Body of pancreas (tissue), 4 donors: ENCODE measurements around the gene PCDHB7. TPM values are rescaled to one million over a fixed set of nuclear protein-coding genes. Genes with fewer than 3 reads are reported as not detected.
"Not testable (repeated sequence)": the region's sequence is repeated elsewhere in the genome, so short reads cannot be mapped to it uniquely, and the experiment has no call there.

Source experiments
- ATAC-seq: fragments of 150-250 bp; one replicate; pipeline ENCODE4 v1.9.1; 2016
- DNase-seq, 4 donors: peaks; one replicate each; pipeline ENCODE4 v3.0.0-alpha.2; 2019
- H3K27ac ChIP-seq, 4 donors: fragments of 200-600 bp; sonication (generic); 1 replicate in 3 of 4; 2 replicates in 1 of 4; pipeline versions ENCODE4 v1.5.1 to v1.6.1; 2016 to 2019; ENCODE audit warnings: mild to moderate bottlenecking in 1 of 4, mixed read lengths in 1 of 4, moderate library complexity in 1 of 4
- H3K27me3 ChIP-seq, 2 donors: fragments of 200-600 bp; sonication (generic); one replicate each; pipeline ENCODE4 v1.6.0; 2016; ENCODE audit warnings: mild to moderate bottlenecking in 1 of 2
- H3K36me3 ChIP-seq, 2 donors: fragments of 200-600 bp; sonication (generic); replicated peaks in 1 of 2; 2 replicates each; pipeline ENCODE4 v1.5.1; 2016; ENCODE audit warnings: low read depth in 2 of 2; ENCODE audit not compliant: insufficient read depth in 1 of 2
- H3K4me1 ChIP-seq: fragments of 200-600 bp; sonication (generic); one replicate; pipeline ENCODE4 v1.6.0; 2016
- H3K4me3 ChIP-seq, 2 donors: fragments of 200-600 bp; sonication (generic); 1 replicate in 1 of 2; 2 replicates in 1 of 2; pipeline ENCODE4 v1.5.1; 2016 to 2019
- H3K9me3 ChIP-seq, 3 donors: fragments of 200-600 bp; sonication (generic); 1 replicate in 2 of 3; 2 replicates in 1 of 3; pipeline ENCODE4 v1.5.1; 2016
- CTCF ChIP-seq, 7 experiments: fragments of 450-650 bp in 4 of 7; fragments of 200-600 bp in 3 of 7; sonication (generic) in 3 of 7; IDR thresholded peaks; one replicate each; pipeline ENCODE4 v1.5.1; 2016 to 2019; ENCODE audit warnings: antibody characterized with exemption in 7 of 7
- POLR2A ChIP-seq, 3 donors: fragments of 450-650 bp; IDR thresholded peaks; one replicate each; pipeline ENCODE4 v1.6.1; 2016; ENCODE audit warnings: antibody characterized with exemption in 3 of 3, mild to moderate bottlenecking in 2 of 3
- WGBS, 2 donors: methylation state at CpG; one replicate each; pipeline ENCODE4 v1.1.5; 2017; 5-methylcytosine and 5-hydroxymethylcytosine counted together
- intact Hi-C: fragments of 100-400 bp; cut with DNase I; formaldehyde crosslinking; loops from one replicate; pipeline ENCODE4 v1.15.1; 2023
- total RNA-seq, 2 donors: library from RNA; depleted of rRNA; stranded (reverse); fragments of >200 nt; gene quantifications; one replicate each; pipeline ENCODE4 v1.1.0, GENCODE V29; 2016

Gene PCDHB7
- total RNA-seq: under 1 TPM in 1 of 2 donors, not detected in 1; 0.52 TPM

GRCh38 chr5:141172381-141173204 lies at the start of gene PCDHB7:
TSS of gene PCDHB7 (plus strand) at chr5:141172644. CDS start at chr5:141172836, 192 bp downstream.
- TF ChIP-seq CTCF (IDR thresholded peaks at IDR 0.05): peak in 3 of 7 experiments; percentile 13 to 29 (median 15)
- TF ChIP-seq POLR2A (IDR thresholded peaks at IDR 0.05): no peak
- no peaks in the 10 kb centered on the region for H3K36me3 ChIP-seq
- ATAC-seq (no peak), DNase-seq (no peak)
- H3K27ac ChIP-seq: no peak within 1 kb of the TSS
- H3K9me3 ChIP-seq: peaks cover 0 to 33% (median 10%) of the 10 kb centered on the region in 3 donors
- peaks cover 0 to 4% of the 10 kb centered on the region in 2 donors for H3K27me3 ChIP-seq
- intact Hi-C loops: no loop called here
- 17 to 35% methylated on average over 20 of the region's 20 CpGs for WGBS, 2 donors
- no peak within 1 kb of the TSS for H3K4me3 ChIP-seq
- H3K4me1 ChIP-seq: no peaks in the 10 kb centered on the region

GRCh38 chr5:141123396-141124135 lies 48.9 kb upstream of the PCDHB7 start:
- H3K27me3 ChIP-seq, H3K27ac ChIP-seq, H3K4me1 ChIP-seq, intact Hi-C loops, ATAC-seq, DNase-seq, H3K4me3 ChIP-seq, H3K9me3 ChIP-seq, H3K36me3 ChIP-seq: not testable (repeated sequence)
- WGBS, 2 donors: 29 to 63% methylated on average over 8 to 42 of the region's 73 CpGs

GRCh38 chr5:141127305-141127704 lies 45.1 kb upstream of the PCDHB7 start:
- DNase-seq: no peak
- Histone ChIP-seq H3K36me3 (no peaks in the 10 kb centered on the region), H3K27ac (no peak overlapping the region), H3K4me3 (no peak overlapping the region), H3K9me3 (no peaks in the 10 kb centered on the region), H3K27me3 (no peaks in the 10 kb centered on the region), H3K4me1 (no peaks in the 10 kb centered on the region)
- TF ChIP-seq CTCF (IDR thresholded peaks at IDR 0.05) (no peak), POLR2A (IDR thresholded peaks at IDR 0.05) (no peak)
- WGBS, 2 donors: 83 to 91% methylated on average over 1 of the region's 1 CpG
- ATAC-seq: no peak
- intact Hi-C loops: no loop called here

GRCh38 chr5:141135030-141135717 lies 37.3 kb upstream of the PCDHB7 start, which contains the start of gene PCDHB5:
TSS of gene PCDHB5 (plus strand) at chr5:141135206. CDS start at chr5:141135435, 229 bp downstream.
- H3K4me1 ChIP-seq: peaks cover 5% of the 10 kb centered on the region
- no peaks in the 10 kb centered on the region for H3K27me3 ChIP-seq
- H3K27ac ChIP-seq: peak within 1 kb of the TSS in 3 of 4 donors; percentile 19 to 69 (median 27)
- no peaks in the 10 kb centered on the region for H3K36me3 ChIP-seq
- intact Hi-C loops: no loop called here
- peak; percentile 46 to 71 (median 65) for DNase-seq
- no peak for TF ChIP-seq POLR2A (IDR thresholded peaks at IDR 0.05)
- peak in 6 of 7 experiments; percentile 18 to 67 (median 56) for TF ChIP-seq CTCF (IDR thresholded peaks at IDR 0.05)
- ATAC-seq: peak; percentile 73
- peaks cover 0 to 37% (median 0%) of the 10 kb centered on the region in 3 donors for H3K9me3 ChIP-seq
- peak within 1 kb of the TSS in 1 of 2 donors; percentile 40 for H3K4me3 ChIP-seq
- WGBS, 2 donors: 12 to 15% methylated on average over 22 of the region's 22 CpGs
